PFSK-1 (cell line): ENCODE data around the gene GABRQ.

ENCODE experiments used
- FOXP2 ChIP-seq: optimal IDR thresholded peaks from 2 replicates; pipeline ENCODE3; 2011; ENCODE audit warnings: borderline replicate concordance, control low read depth, inconsistent platforms; ENCODE audit not compliant: insufficient read depth; ENCODE audit errors: extremely low read length, extremely low read depth
- POLR2AphosphoS5 ChIP-seq: IDR thresholded peaks from 2 replicates; pipeline ENCODE4 v1.6.1; 2012; ENCODE audit warnings: low read depth, mild to moderate bottlenecking, control low read depth, low read length, moderate library complexity

- no peak for TF ChIP-seq POLR2AphosphoS5
- TF ChIP-seq FOXP2, result no peak
These were observed 36.4 kb downstream of the GABRQ start for GRCh38 chrX:152674135-152674534.
